H7 (cell line): ENCODE results near the gene NAV2. TPM values are rescaled to one million over a fixed set of nuclear protein-coding genes. Genes with fewer than 3 reads are reported as not detected.

Source experiments
- DNase-seq: peaks from one replicate; pipeline ENCODE4 v3.0.0; 2012
- H3K27me3 ChIP-seq: 2 replicates; pipeline ENCODE4 v1.6.0; 2011; ENCODE audit warnings: mild to moderate bottlenecking, low read length; ENCODE audit not compliant: control insufficient read depth, insufficient read depth
- H3K36me3 ChIP-seq: replicated peaks from 2 replicates; pipeline ENCODE4 v1.5.1; 2011; ENCODE audit warnings: low read length; ENCODE audit not compliant: control insufficient read depth, insufficient read depth
- H3K4me3 ChIP-seq: 2 replicates; pipeline ENCODE4 v1.5.1; 2011; ENCODE audit warnings: low read depth, mild to moderate bottlenecking, control low read depth, low read length, moderate library complexity; ENCODE audit not compliant: insufficient read depth
- total RNA-seq: library from RNA; depleted of rRNA; stranded (reverse); fragments of >200 nt; shearing (Covaris generic); gene quantifications from 2 replicates; pipeline ENCODE4 v1.2.3, GENCODE V29; 2014

Gene NAV2
- total RNA-seq, 1 experiment from 2014 or later, result 11.1 TPM

GRCh38 chr11:19766206-19766605 is 53.6 kb downstream of the NAV2 start:
- no peaks in the 10 kb centered on the region for H3K27me3 ChIP-seq
- no peaks in the 10 kb centered on the region for H3K36me3 ChIP-seq
- no peak overlapping the region for H3K4me3 ChIP-seq
- DNase-seq, result no peak

GRCh38 chr11:19766810-19767209 is 54.2 kb downstream of the NAV2 start:
- no peak overlapping the region for H3K4me3 ChIP-seq
- no peaks in the 10 kb centered on the region for H3K36me3 ChIP-seq
- no peaks in the 10 kb centered on the region for H3K27me3 ChIP-seq
- no peak for DNase-seq

- no peaks in the 10 kb centered on the region for H3K36me3 ChIP-seq
- no peaks in the 10 kb centered on the region for H3K27me3 ChIP-seq
- no peak overlapping the region for H3K4me3 ChIP-seq
- no peak for DNase-seq
These were observed 55.1 kb downstream of the NAV2 start for GRCh38 chr11:19767627-19768151.

DNA sequence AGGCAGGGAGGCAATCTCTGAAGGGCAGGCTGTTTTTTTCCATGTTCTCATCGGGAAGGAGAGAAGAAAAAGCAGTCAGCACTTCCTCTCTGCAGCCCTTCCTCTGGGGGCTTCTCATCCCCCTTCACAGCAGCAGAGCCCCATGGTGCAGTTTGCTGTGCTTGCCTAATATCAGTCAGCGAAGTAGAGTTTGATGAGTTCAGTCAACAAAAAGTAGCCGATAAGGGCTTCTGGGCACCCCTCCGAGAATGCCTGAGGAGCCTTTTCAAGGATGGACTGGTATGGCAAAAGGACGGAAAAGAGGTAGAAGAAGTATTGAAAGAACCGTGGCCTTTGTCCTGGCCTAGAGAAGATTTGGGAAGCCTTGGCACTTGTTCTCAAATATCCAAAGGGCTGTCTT is 55.6 kb downstream of the NAV2 start:
- no peak overlapping the region for H3K4me3 ChIP-seq
- DNase-seq, result no peak
- no peaks in the 10 kb centered on the region for H3K36me3 ChIP-seq
- H3K27me3 ChIP-seq, result no peaks in the 10 kb centered on the region

- no peak for DNase-seq
- no peaks in the 10 kb centered on the region for H3K27me3 ChIP-seq
- no peaks in the 10 kb centered on the region for H3K36me3 ChIP-seq
- no peak overlapping the region for H3K4me3 ChIP-seq
These were observed 56.2 kb downstream of the NAV2 start for GRCh38 chr11:19768815-19769214.

DNA sequence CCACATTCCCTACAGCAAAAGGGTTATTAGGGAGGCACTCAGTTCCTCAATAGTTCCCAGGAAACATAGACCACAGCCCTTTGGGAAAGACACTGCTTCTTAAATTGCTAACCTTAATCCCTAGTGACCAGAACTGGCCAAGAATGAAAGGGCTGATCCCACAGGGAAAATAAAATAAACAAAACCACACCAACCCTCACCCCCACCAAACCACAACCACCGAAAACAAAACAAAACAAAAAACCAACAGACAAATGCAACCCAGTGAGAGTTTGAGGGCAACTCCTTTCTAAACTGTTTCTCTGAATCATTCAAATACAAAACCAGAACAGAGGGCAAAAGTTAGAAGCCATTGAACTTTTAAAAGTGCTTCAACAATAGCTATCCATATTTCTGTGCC is 57.2 kb downstream of the NAV2 start:
- DNase-seq, result no peak
- no peak overlapping the region for H3K4me3 ChIP-seq

GRCh38 chr11:19770277-19770676 is 57.6 kb downstream of the NAV2 start:
- no peak for DNase-seq
- Histone ChIP-seq H3K36me3 (no peaks in the 10 kb centered on the region), H3K4me3 (no peak overlapping the region), H3K27me3 (no peaks in the 10 kb centered on the region)

More for the DNA sequence above, 57.2 kb downstream of the NAV2 start:
- Histone ChIP-seq H3K36me3 (no peaks in the 10 kb centered on the region), H3K27me3 (no peaks in the 10 kb centered on the region)

- Histone ChIP-seq H3K4me3 (no peak overlapping the region), H3K27me3 (no peaks in the 10 kb centered on the region), H3K36me3 (no peaks in the 10 kb centered on the region)
- no peak for DNase-seq
These were observed 58.8 kb downstream of the NAV2 start for GRCh38 chr11:19771463-19771862.

DNA sequence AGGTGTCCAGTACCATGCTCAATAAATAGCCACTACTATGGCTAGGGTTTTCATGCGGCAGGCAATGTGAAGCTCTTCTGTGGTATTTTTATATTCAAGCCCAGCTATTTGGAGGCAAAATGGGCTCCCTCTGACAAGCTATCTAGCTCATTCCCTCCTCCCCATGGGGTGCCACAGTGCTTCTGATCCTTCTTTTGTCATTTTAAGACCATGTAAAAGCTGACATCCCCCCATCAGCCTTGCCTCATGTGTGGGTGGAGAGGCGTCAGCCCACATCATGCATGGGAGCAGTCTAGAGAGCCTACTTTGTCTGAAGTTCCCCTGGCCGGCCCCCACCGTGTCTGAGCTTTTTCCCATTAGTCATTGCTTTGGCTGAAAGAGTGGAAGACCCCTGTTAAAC is 59.8 kb downstream of the NAV2 start:
- Histone ChIP-seq H3K4me3 (no peak overlapping the region), H3K36me3 (no peaks in the 10 kb centered on the region), H3K27me3 (no peaks in the 10 kb centered on the region)
- DNase-seq, result peak; percentile 86

DNA sequence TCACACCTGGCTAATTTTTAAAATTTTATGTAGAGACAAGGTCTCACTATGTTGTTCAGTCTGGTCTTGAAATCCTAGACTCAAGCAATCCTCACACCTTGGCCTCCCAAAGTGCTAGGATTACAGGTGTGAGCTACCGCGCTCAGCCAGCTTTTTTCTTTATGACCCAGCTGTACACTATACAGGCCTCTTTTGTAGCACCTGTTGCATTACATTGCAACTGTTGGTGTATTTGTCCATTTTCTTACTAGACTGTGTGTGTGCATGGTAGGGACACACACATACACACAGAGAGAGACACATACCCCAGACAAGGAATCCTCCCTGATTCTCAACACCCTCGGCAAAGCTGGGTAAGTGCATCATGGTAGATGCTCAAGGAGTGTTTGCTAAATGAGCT is 61.7 kb downstream of the NAV2 start:
- no peak for DNase-seq
- Histone ChIP-seq H3K4me3 (no peak overlapping the region), H3K36me3 (no peaks in the 10 kb centered on the region), H3K27me3 (no peaks in the 10 kb centered on the region)

DNA sequence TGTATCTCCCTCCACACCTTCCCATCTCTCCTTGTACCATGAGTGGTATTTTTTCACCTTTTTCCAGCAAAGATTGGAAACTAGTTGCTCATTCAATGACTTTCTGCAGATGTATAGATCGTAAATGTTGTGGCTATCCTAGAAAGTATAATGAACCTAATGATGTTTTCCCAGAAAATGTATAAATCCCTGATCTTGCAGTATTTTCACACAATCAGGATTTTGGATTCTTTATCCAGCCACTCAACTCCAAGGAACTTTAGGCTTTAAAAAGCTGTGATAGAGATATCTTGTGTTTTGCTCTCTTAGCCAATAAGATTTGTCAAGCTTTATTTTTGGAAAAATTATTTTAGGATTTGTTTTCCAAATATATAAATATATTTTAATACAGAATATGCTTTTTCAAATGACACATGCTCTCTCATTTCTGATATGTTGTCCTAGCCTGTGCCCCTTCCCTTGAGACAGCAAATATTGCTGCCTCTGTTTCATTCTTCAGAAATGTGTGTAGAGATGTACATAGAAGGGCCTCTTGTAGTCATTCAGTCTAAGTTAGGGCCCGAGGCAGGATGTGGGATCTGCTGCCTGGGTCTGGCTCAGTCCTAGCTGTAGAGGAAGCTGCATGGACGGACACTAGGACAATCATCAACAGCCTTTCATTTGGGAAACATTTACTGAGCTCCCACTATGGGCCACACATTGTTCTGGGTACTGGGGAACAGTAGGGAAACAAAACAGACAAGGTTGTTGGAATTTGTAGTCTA is 62.4 kb downstream of the NAV2 start:
- Histone ChIP-seq H3K36me3 (no peaks in the 10 kb centered on the region), H3K4me3 (no peak overlapping the region), H3K27me3 (no peaks in the 10 kb centered on the region)
- no peak for DNase-seq

- no peaks in the 10 kb centered on the region for H3K36me3 ChIP-seq
- no peak for DNase-seq
- no peaks in the 10 kb centered on the region for H3K27me3 ChIP-seq
- no peak overlapping the region for H3K4me3 ChIP-seq
These were observed 63.0 kb downstream of the NAV2 start for GRCh38 chr11:19775622-19776021.

DNA sequence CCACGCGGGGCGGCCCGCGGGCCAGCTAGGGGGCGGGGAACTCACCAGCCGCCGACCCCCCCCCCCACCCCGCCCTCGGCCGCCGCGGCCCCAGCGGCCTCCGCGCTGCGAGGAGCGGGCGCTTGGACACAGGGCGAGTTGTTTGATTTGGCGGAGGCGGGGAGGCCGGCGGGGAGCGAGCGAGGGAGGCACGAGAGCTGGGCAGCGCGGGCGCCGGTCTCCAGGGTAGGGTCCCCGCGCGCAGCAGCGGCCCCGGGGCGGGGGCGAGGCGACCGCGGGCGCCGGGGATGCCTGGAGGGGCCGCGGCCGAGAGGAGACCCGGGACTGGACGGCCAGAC is 64.4 kb downstream of the NAV2 start:
- no peaks in the 10 kb centered on the region for H3K36me3 ChIP-seq
- DNase-seq, result peak; percentile 88
- H3K4me3 ChIP-seq, result peak overlapping the region; percentile 62
- H3K27me3 ChIP-seq, result no peaks in the 10 kb centered on the region

- Histone ChIP-seq H3K36me3 (no peaks in the 10 kb centered on the region), H3K27me3 (no peaks in the 10 kb centered on the region), H3K4me3 (peak overlapping the region; percentile 62)
- DNase-seq, result peak; percentile 86
These were observed 64.9 kb downstream of the NAV2 start for GRCh38 chr11:19777377-19778102.

GRCh38 chr11:19779740-19780139 is 67.1 kb downstream of the NAV2 start:
- no peak for DNase-seq
- no peaks in the 10 kb centered on the region for H3K27me3 ChIP-seq
- H3K36me3 ChIP-seq, result no peaks in the 10 kb centered on the region
- H3K4me3 ChIP-seq, result no peak overlapping the region
